Prostate gland (tissue), 2 donors: ENCODE measurements around the gene HGFAC. TPM values are rescaled to one million over a fixed set of nuclear protein-coding genes. Genes with fewer than 3 reads are reported as not detected.

Source experiments
- DNase-seq: peaks from one replicate; pipeline ENCODE4 v3.0.0-alpha.2; 2019; ENCODE audit warnings: low spot score
- H3K27ac ChIP-seq, 2 donors: fragments of 200-600 bp; sonication (generic); 2 replicates each; pipeline ENCODE4 v1.5.1; 2017 to 2019
- H3K27me3 ChIP-seq: fragments of 200-600 bp; sonication (generic); replicated peaks from 2 replicates; pipeline ENCODE4 v1.5.1; 2019; ENCODE audit not compliant: insufficient read depth
- H3K36me3 ChIP-seq, 2 donors: fragments of 200-600 bp; sonication (generic); 1 replicate in 1 of 2; 2 replicates in 1 of 2; pipeline versions ENCODE4 v1.5.1 to v1.8.1; 2017 to 2019
- H3K4me1 ChIP-seq: fragments of 200-600 bp; sonication (generic); replicated peaks from 2 replicates; pipeline ENCODE4 v1.5.1; 2019
- H3K4me3 ChIP-seq, 2 donors: fragments of 200-600 bp; sonication (generic); 2 replicates each; pipeline ENCODE4 v1.5.1; 2017 to 2019
- H3K9me3 ChIP-seq: fragments of 200-600 bp; sonication (generic); 2 replicates; pipeline ENCODE4 v1.5.1; 2017
- POLR2A ChIP-seq: fragments of 450-650 bp; IDR thresholded peaks from one replicate; pipeline ENCODE4 v1.6.1; 2016; ENCODE audit warnings: antibody characterized with exemption, mild to moderate bottlenecking
- POLR2AphosphoS5 ChIP-seq: sonication (generic); formaldehyde crosslinking; IDR thresholded peaks from one replicate; pipeline ENCODE4 v1.6.1; 2017; ENCODE audit warnings: antibody characterized with exemption
- WGBS: methylation state at CpG from one replicate; pipeline ENCODE4 v1.1.5; 2018; 5-methylcytosine and 5-hydroxymethylcytosine counted together
- intact Hi-C: fragments of 100-400 bp; cut with DNase I; formaldehyde crosslinking; loops from one replicate; pipeline ENCODE4 v1.14.2; 2022
- total RNA-seq, 2 donors: library from RNA; depleted of rRNA; stranded (reverse); fragments of >200 nt; gene quantifications; one replicate each; pipeline ENCODE4 v1.1.0, GENCODE V29; 2016
- TF ChIP-seq, protein P1 (sequence below), 4 experiments: fragments of 200-600 bp in 2 of 4; fragments of 450-650 bp in 2 of 4; sonication (generic) in 2 of 4; IDR thresholded peaks; 1 replicate in 3 of 4; 2 replicates in 1 of 4; pipeline ENCODE4 v1.5.1; 2016 to 2019; ENCODE audit warnings: antibody characterized with exemption in 4 of 4, mild to moderate bottlenecking in 2 of 4, moderate library complexity in 2 of 4

Gene HGFAC
- total RNA-seq, 2 donors from 2014 or later: 0.27 to 1.9 TPM

DNA sequence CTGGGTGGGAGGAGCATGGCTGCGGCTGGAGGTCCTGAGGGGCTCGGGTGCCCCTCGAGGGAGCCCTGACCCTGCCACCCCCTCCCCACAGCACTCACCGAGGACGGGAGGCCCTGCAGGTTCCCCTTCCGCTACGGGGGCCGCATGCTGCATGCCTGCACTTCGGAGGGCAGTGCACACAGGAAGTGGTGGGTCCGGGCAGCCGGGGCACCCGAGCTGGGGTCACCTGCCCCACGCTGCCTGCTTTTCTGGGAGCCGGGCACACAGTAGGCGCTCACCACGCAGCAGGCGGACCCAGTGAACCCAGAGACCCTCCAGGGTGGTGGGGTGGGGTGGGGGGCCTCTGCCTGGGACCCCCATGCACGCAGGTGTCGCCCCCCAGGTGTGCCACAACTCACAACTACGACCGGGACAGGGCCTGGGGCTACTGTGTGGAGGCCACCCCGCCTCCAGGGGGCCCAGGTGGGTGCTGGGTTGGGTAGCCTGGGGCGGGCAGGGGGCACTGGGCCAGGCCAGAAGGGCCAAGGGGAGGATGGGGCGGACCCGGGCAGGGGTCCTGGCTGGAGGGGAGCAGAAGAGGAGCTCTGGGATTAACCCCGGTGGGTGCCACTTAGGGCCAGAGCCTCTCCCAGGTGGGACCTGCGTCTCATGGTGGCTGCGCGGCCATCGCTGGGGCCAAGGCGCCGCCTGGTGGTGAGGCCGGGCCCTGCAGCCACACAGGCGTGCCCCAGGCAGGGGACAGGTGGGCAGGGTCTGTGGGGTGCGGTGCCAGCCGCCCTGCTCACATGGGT, 1.4 kb downstream of the HGFAC start:
- H3K9me3 ChIP-seq: no peaks in the 10 kb centered on the region
- H3K4me3 ChIP-seq: no peak overlapping the region
- H3K4me1 ChIP-seq: no peaks in the 10 kb centered on the region
- H3K36me3 ChIP-seq: no peaks in the 10 kb centered on the region
- no peak overlapping the region for H3K27ac ChIP-seq
- intact Hi-C loops: loop anchor here (5.0 kb wide), 1 partner anchor 336 kb away; no protein-coding TSS in a partner anchor
- 36% methylated on average over 24 of the region's 36 CpGs for WGBS
- no peaks in the 10 kb centered on the region for H3K27me3 ChIP-seq
- DNase-seq: peak; percentile 33
- TF ChIP-seq POLR2A (no peak), POLR2AphosphoS5 (no peak)
- TF ChIP-seq, protein P1, sequence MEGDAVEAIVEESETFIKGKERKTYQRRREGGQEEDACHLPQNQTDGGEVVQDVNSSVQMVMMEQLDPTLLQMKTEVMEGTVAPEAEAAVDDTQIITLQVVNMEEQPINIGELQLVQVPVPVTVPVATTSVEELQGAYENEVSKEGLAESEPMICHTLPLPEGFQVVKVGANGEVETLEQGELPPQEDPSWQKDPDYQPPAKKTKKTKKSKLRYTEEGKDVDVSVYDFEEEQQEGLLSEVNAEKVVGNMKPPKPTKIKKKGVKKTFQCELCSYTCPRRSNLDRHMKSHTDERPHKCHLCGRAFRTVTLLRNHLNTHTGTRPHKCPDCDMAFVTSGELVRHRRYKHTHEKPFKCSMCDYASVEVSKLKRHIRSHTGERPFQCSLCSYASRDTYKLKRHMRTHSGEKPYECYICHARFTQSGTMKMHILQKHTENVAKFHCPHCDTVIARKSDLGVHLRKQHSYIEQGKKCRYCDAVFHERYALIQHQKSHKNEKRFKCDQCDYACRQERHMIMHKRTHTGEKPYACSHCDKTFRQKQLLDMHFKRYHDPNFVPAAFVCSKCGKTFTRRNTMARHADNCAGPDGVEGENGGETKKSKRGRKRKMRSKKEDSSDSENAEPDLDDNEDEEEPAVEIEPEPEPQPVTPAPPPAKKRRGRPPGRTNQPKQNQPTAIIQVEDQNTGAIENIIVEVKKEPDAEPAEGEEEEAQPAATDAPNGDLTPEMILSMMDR (IDR thresholded peaks at IDR 0.05): peak; percentile 98 to 99 (median 99)

DNA sequence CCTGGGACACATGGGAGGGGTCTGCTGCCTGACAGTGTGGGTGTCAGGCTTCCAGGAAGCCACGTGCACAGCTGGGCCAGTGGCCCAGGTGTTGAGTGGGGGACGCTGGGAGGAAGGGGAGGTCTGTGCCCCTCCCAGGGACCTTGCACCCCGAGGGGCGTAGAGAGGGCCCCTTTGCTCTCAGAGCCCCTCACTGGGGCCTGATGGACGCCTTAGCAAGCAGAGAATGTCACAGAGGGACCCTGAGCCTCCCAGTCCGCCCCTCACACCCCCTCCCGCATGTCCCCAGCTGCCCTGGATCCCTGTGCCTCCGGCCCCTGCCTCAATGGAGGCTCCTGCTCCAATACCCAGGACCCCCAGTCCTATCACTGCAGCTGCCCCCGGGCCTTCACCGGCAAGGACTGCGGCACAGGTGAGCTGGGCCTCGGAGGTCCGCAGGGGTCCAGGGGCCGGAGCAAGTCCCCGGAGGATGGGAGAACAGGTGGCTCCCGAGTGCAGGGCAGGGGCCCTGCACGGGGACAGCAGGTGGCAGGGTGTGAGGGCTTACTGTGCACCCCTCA, 2.1 kb downstream of the HGFAC start:
- Histone ChIP-seq H3K4me3 (no peak overlapping the region), H3K4me1 (no peaks in the 10 kb centered on the region), H3K27ac (no peak overlapping the region), H3K9me3 (no peaks in the 10 kb centered on the region), H3K36me3 (no peaks in the 10 kb centered on the region), H3K27me3 (no peaks in the 10 kb centered on the region)
- no peak for TF ChIP-seq POLR2A
- TF ChIP-seq, protein P1 (IDR thresholded peaks at IDR 0.05): peak in 2 of 4 experiments; percentile 4 to 9
- 66% methylated on average over 15 of the region's 17 CpGs for WGBS
- intact Hi-C loops: loop anchor here (2.0 to 5.0 kb wide), 2 partner anchors 97 to 337 kb away; no protein-coding TSS in a partner anchor
- DNase-seq: no peak

DNA sequence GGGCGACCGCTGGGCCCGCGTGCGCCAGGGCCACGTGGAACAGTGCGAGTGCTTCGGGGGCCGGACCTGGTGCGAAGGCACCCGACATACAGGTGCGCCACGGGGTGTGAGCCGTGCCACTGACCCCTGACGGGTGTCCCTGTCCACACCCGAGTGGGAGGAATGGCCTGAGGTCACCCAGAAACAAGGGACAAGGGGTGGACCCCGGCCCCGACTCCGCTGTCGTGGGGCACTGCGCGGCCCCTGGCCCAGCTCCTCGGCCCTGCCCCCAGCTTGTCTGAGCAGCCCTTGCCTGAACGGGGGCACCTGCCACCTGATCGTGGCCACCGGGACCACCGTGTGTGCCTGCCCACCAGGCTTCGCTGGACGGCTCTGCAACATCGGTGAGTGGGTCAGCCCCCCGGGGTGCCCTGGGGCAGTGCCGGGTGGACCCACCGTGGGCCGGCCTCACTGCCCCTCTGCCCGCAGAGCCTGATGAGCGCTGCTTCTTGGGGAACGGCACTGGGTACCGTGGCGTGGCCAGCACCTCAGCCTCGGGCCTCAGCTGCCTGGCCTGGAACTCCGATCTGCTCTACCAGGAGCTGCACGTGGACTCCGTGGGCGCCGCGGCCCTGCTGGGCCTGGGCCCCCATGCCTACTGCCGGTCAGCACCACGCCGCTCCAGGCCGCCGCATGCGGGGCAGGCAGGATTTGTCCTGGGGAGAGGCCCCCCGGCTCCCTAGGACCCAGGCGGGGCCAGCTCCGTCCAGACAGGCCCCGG, 2.8 kb downstream of the HGFAC start:
- Histone ChIP-seq H3K4me1 (no peaks in the 10 kb centered on the region), H3K27ac (no peak overlapping the region), H3K4me3 (no peak overlapping the region), H3K36me3 (no peaks in the 10 kb centered on the region), H3K9me3 (no peaks in the 10 kb centered on the region), H3K27me3 (no peaks in the 10 kb centered on the region)
- 89% methylated on average over 50 of the region's 56 CpGs for WGBS
- intact Hi-C loops: loop anchor here (2.0 to 5.0 kb wide), 3 partner anchors 98 to 337 kb away; no protein-coding TSS in a partner anchor
- TF ChIP-seq POLR2AphosphoS5 (no peak), POLR2A (no peak)
- TF ChIP-seq, protein P1 (IDR thresholded peaks at IDR 0.05): no peak
- no peak for DNase-seq

DNA sequence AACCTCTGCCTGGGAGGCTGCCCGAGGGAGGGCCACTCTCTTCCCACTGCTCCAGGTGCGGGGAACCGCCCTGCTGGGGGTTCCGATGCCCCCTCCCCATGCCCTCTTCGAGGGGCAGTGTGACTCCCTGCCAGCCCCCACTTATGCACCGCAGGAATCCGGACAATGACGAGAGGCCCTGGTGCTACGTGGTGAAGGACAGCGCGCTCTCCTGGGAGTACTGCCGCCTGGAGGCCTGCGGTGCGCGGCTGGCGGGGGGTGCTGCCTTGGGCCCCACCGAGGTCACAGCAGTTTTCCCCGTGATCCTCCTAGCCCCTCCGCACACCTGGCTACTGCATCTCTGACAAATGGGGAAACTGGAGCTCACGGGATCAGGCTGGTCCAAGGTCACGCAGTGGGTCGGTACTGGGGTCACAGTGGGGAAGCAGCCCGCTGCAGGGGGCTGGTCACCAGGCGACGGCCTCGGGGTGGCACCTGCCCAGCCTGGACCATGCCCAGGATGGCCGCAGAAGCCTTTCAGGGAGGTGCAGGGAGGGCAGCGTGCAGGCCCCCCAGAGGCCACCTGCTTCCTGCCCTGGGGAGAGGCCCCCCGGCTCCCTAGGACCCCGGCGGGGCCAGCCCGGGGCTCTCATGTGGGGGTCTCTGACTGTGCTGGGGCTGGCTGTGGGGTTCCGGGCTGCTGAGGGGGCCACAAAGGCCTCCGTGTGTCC, 3.5 kb downstream of the HGFAC start:
- intact Hi-C loops: loop anchor here (2.0 to 5.0 kb wide), 2 partner anchors 98 to 243 kb away; no protein-coding TSS in a partner anchor
- no peak for TF ChIP-seq POLR2A
- TF ChIP-seq, protein P1 (IDR thresholded peaks at IDR 0.05): no peak
- no peak for TF ChIP-seq POLR2AphosphoS5
- no peak for DNase-seq
- no peak overlapping the region for H3K4me3 ChIP-seq
- H3K27ac ChIP-seq: no peak overlapping the region
- no peaks in the 10 kb centered on the region for H3K27me3 ChIP-seq
- H3K4me1 ChIP-seq: no peaks in the 10 kb centered on the region
- H3K36me3 ChIP-seq: no peaks in the 10 kb centered on the region
- WGBS: 89% methylated on average over 34 of the region's 34 CpGs
- no peaks in the 10 kb centered on the region for H3K9me3 ChIP-seq
